ENCODE data around the gene ZNF777.
"Not testable (repeated sequence)": the region's sequence is repeated elsewhere in the genome, so short reads cannot be mapped to it uniquely, and the experiment has no call there.

The ZNF777 gene

GRCh38 chr7:149460493-149461277 lies at the start of gene ZNF777:
ZNF777 (minus strand) TSS chr7:149461062; CDS start chr7:149456022, 5,040 bp downstream.
- peak; percentile 86 for DNase-seq (ENCODE audit: low read depth)

DNA sequence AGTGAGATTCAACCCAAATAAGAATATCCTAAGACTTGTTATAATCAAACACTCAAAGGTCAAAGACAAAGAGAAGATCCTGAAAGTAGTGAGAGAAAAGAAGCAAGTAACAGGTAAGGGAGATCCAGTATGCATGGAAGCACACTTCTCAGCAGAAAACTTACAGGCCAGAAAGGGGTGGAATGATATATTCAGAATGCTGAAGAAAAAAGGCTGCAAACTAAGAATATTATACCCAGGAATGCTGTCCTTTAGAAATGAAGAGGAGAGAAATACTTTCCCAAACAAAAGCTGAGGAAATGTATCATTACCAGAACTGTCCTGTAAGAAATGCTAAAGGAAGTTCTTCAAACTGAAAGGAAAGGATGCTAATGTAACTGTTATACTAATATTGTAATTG lies 49.4 kb upstream of the ZNF777 start:
- no peak for DNase-seq (ENCODE audit: low read depth)

- DNase-seq (ENCODE audit: low read depth), result no peak
Measured at GRCh38 chr7:149509774-149510173, 48.9 kb upstream of the ZNF777 start.

DNA sequence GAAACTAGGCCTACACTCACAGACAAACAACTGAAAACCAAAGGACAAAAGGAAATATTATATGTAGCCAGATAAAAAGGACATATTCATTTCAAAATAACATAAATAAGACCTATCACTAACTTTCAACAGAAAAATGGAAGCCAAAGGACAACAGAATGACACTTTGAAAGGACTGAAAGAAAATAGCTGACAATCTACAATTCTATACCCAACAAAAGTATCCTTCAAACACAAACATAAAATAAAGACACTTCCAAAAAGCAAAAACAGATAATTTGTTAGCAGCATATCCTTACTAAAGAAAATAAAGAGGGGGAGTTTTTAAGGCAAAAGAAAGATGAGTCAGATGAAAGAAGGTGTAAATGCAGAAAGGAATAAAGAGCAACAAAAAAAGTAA lies 44.7 kb upstream of the ZNF777 start:
- DNase-seq (ENCODE audit: low read depth), result no peak

GRCh38 chr7:149501651-149502050 lies 40.8 kb upstream of the ZNF777 start:
- DNase-seq (ENCODE audit: low read depth), result no peak

GRCh38 chr7:149500910-149501309 lies 40.0 kb upstream of the ZNF777 start:
- no peak for DNase-seq (ENCODE audit: low read depth)

DNA sequence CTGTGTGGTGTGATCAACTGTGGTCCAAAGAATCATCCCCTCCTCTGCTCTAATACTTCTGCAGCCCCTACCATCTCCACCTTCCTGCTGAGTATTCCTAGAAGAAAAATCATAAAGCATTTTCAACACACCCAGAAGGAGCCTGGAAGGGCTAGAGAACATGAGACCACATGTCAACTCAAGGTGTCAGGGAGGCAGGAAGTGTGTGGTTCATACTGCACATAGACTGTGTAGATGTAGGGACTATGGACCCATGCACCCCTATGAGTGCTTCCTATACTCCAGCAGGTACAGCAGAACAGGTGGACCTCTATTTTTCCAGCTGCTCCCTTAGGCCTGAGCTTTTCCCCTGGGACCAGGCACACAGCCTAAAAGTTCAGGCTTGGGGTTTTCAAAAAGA lies 39.3 kb upstream of the ZNF777 start:
- no peak for DNase-seq (ENCODE audit: low read depth)

GRCh38 chr7:149498811-149499210 lies 37.9 kb upstream of the ZNF777 start:
- DNase-seq (ENCODE audit: low read depth), result no peak

DNA sequence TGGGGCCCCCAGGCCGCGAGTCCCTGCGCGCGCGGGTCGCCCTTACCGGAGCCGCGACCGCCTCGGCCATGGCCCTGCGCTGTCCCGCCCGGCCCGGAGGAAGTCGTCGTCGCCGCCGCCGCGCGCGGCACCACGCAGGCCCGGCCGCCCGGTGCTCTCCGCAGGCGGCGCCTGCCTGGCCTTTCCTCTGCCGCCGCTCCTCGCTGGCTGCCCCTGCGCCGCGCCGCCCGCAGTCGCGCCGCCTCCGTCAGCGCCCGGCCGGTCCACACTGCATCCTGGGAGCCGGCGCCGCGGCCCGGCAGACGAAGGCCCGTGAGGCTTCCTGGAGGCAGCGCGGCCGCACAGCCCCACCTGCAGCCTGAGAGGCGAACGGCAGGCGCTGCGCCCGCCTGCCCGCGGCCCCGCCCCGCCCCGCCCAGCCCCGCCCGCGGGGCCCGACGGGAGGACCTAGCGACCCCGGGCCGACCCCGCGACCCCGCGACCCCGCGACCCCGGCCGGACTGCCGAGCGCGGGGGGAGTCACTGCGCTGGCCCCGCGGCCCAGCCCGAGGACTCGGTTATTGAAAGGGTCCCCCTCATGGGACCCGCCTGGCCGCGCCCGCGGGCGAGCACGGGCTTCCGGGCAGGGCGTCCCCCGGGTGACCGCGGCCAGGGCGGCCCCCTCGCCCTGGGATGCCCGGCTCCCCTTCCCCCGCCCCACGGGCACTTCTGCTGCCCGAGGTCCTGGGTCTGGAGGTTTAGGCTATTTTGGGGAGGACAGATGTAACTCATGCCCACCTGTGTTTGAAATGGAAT lies 36.8 kb upstream of the ZNF777 start, which contains the start of gene ZNF746:
TSS of gene ZNF746 (minus strand) at position 343 of the 795 bp plus-strand sequence. CDS start at position 70, 273 bp downstream.
- DNase-seq (ENCODE audit: low read depth), result peak; percentile 63

- DNase-seq (ENCODE audit: low read depth), result peak; percentile 8
Measured at GRCh38 chr7:149496642-149497391, 36.0 kb upstream of the ZNF777 start.

DNA sequence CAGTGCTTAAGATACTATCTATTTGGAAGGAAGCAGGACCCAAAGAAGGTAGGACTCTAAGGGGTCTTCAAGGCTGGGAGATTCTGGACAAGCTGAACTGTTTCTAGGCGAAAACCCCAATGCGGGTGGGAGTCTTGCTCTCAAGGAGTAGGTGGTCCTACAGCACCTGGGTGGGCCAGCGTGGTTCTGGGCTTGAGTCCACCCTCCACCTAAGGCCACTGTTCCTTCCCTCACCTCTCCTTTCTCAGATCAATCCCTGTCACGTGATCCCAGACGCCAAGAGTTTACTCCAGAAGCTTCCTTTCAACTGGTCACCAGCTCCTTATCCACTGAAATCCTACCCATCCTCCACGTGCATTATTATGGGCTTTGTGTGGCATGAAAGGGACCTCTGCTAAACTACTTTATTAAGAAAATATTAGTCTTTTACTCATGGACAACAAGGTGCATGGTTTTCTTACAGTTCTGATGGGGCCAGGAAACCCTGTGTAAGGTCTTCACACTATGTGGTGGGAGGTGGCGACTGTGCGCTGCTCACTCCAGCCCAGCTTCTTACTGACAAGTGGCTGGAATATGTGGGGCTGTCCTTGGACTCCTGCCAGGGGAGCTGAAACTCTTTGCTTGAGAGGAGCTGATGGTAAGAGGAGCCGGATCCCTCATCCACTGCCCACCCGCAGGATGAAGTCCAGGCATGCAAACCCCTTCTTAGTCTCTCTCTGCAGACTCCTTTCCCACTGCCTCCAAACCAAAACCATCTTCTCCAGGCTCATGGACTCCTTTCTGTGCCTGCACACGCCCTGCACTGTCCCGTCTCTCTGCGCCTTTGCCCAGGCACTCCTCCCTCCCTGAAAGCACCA lies 35.2 kb upstream of the ZNF777 start:
- peak; percentile 50 for DNase-seq (ENCODE audit: low read depth)

- peak; percentile 5 for DNase-seq (ENCODE audit: low read depth)
Measured at GRCh38 chr7:149494738-149495368, 34.0 kb upstream of the ZNF777 start.

DNA sequence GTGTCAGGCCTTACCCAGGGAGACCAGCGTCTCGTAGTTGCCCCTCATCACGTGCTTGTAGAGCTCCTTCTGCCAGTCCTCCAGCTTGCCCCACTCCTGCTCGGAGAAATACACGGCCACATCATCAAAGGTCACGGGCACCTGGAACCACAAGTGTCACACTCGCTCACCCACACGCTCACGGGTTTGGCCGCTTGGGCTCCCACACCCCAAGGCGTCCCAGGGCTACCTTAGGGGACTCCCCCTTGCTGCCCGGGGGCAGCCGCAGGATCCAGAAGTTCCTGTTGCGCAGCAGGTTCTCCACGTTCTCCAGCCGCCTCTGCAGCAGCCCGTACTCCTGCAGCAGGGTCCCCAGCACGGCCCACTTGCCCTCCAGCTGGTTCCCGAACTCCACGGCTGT lies 33.1 kb upstream of the ZNF777 start:
- DNase-seq (ENCODE audit: low read depth), result not testable (repeated sequence)

DNA sequence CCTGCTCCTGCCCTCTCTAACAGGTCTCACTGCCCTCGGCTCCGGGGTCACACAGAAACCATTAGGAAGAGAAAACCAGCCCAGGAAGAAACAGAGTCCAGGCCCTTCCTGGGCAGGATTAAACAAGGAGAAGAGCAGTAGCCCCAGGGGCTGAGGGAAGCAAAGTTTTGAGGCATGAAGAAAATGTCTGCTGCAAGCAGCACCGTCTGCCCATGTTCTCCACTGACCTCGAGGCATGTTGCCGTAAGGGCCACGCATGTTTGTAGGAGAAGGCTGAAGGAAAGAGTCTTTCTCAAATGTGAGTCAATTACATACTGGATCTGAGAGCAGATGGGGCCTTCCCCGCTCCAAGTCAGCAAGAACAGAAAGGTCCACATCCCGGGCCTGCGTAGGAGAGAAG lies 32.5 kb upstream of the ZNF777 start:
- DNase-seq (ENCODE audit: low read depth), result no peak

GRCh38 chr7:149490083-149490760 lies 29.4 kb upstream of the ZNF777 start:
- DNase-seq (ENCODE audit: low read depth), result no peak

DNA sequence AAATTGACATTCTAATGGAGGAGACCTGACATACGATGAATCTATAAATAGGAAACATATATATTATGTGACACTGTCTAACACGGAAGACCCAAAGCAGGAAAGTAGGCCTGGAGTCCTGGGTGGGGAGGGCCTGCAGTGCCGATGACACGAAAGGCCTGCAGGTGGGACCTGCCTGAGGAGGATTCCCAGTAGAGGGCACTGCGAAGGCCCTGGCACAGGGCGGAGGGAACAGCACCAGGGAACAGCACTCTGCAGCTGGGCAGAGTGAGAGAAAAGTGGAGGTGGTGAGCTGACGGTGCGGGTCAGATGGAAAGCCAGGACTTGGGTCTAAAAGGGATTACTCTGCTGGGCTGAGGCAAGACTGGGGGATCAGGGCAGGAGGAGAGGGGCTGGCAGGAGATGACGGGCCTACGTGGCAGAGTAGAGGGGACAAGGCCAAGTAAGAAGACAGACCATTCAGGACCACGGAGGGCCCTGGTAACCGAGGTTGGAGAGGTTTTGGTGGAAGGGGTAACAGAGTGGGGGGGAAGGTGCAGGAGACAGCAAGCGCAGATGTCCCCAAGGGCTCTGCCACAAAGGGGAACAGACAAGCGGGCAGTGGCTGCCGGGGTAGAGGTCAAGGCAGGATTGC lies 28.6 kb upstream of the ZNF777 start:
- no peak for DNase-seq (ENCODE audit: low read depth)

DNA sequence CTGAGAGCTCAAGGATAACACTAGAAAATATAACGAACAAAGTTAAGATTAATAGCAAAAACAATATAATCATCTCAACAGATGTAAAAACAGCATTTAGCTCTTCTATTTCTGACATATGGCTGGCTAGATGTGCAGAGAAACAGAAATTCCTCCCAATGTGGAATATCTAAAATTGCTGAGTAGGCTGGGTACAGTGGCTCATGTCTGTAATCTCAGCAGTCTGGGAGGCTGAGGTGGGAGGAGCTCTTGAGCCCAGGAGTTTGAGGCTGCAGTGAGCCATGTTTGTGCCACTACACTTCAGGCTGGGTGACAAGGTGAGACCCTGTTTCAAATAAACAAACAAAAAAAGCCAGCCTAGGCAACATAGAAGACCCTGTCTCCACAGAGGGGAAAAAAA lies 18.7 kb upstream of the ZNF777 start:
- DNase-seq (ENCODE audit: low read depth), result no peak

DNA sequence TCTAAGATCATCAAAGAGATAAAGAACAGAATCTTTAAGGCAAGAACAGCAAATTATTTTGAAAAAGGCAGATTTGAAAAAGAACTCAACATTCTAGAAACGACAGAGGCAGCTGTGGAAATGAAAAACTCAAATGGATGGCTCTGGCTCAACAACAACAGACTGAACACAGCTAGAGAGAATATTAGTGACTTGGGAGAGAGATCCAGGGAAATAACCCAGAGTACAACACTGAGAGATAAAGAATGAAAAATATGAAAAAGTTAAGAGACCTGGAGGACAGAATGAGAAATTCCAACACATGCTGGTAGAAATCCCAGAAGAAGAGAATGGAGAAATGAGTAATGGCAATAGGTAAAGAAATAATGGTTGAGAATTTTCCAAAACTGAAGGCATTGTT lies 17.9 kb upstream of the ZNF777 start:
- no peak for DNase-seq (ENCODE audit: low read depth)

DNA sequence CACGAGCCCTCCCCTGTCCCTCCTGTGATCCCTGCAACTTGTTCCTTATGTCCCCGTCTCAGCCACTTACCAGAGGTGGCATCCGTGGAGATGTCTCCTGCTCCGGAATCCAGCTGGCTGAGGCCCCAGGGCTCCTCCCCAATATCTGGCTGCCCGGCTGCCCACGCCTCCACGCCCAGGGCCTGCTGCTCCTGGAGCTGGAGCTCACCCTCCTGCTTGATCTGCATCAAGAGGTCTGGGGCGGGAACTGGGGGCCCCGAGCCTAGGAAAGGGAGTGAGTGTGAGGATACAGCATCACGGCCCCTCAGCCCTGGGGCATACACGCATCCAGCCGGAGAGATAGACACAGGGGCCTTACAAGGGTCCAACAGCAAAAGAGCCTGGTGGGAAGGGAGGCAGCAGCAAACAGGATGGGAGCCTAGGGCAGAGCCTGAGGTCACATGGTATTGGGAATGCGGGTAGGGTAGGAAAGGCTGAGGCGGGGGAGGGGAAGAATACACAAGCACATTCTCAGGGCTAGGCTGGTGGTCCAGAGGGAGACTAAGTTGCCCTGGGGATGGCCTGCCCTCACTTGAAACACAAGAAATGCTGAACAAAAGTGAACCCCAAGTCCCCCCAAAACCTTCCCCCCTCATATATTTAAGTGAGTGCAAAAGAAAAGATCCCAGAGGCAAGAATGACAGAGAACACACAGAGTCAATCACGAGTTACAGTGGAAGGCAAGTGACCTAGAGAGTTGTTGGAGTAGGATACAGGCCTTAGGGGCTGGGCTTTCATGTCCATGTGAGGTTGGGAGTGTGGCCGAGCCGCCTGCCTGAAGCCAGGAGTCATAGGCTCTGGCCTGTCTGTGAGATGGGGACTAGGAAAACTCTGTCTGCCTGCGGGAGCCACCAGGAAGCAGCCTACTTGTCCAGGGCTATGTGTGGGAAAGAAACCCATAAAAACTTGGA lies 16.9 kb upstream of the ZNF777 start:
- no peak for DNase-seq (ENCODE audit: low read depth)
